ENCODE measurements around the gene CAPN6. TPM values are rescaled to one million over a fixed set of nuclear protein-coding genes. Genes with fewer than 3 reads are reported as not detected.

CAPN6 gene
- polyA plus RNA-seq, 4 donors: 23.4 to 27.5 (median 26.4) TPM

DNA sequence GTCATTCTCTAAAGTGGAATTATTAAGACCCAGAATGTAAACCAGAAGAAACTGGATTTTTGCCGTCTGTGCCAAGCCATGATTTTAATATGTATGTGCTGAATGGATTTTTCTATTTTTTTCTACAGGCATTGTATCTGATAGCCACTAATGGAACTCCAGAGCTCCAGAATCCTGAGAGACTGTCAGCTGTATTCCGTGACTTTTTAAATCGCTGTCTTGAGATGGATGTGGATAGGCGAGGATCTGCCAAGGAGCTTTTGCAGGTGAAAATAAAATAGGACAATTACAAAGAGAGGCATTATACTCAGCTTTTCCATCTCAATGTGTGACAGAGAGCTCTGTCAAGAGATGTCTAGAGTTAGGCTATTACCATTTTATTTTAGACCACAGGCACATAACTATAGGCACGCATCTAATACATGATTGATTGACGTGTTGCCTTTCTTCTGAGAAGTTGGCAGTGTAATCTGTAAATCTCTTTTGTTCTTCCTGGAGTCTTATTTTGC lies 53.9 kb downstream of the CAPN6 start:
- DNase-seq (ENCODE audit: low read depth in 4 of 4, low spot score in 3 of 4): no peak

DNA sequence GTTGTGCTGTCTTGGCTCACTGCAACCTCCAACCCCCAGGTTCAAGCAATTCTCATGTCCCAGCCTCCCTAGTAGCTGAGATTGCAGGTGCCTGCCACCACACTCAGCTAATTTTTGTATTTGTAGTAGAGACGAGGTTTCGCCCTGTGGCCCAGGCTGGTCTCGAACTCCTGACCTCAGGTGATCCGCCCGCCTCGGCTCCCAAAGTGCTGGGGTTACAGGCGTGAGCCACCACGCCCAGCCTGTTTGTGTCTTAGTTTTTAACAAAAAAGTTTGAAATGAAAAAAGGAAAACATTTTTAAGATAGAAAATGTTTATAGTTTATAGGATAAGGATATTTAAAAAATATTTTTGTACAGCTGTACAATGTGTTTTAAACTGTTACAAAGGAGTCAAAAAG lies 62.4 kb downstream of the CAPN6 start:
- no peak for DNase-seq (ENCODE audit: low read depth in 4 of 4, low spot score in 3 of 4)

DNA sequence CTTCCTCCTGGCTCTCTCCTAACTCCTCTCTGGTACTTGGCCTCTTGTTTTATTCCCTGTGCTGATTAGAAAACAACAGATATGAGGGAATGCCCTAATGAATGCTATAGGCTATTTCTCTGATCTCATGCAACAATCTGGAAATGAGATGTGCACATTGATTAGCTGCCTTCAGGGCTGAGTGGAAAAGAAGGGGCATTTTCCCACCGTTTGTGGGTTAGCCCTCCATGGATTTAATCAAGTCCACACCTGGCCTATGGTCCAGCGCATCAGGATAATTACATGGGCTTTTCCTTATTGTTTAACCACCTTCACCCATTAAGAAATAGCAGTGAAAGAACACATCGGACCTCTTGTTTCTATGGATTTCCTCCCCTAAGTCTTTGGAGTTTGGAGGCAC lies 70.0 kb downstream of the CAPN6 start:
- no peak for DNase-seq (ENCODE audit: low read depth in 4 of 4, low spot score in 3 of 4)

DNA sequence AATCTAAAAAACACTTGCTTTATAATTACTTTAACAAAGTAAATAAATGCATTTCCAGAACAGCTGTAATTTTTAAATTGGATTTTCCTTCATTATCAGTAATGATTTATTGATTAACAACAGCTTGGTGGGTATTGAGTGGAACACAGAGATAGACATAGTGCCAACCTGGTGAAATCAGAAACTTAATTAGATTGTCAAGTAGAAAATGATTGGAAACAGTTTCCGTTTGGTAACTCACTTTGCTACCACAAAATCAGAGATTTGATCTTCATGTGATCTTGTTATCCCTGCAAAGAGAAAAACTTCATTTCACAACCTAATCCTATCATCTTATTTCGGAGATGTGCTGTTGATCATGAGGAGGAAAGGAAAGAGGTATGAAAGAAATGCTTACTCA lies 70.8 kb downstream of the CAPN6 start:
- DNase-seq (ENCODE audit: low read depth in 4 of 4, low spot score in 3 of 4): no peak

Other genes starting within 250 kb of the CAPN6 start
- gene PAK3, start 174.3 kb downstream of the CAPN6 start, polyA plus RNA-seq (ENCODE audit: insufficient read length in 4 of 4): 1 to 10 TPM; 5.9 to 7.4 (median 6.9) TPM
- gene DCX, start 141.7 kb upstream of the CAPN6 start, polyA plus RNA-seq (ENCODE audit: insufficient read length in 4 of 4): 1 to 10 TPM; 1.8 to 2.4 (median 2.1) TPM
- gene SERTM2, start 241.2 kb upstream of the CAPN6 start, polyA plus RNA-seq (ENCODE audit: insufficient read length in 4 of 4): under 1 TPM in 2 of 4 donors, not detected in 2; 0.05 to 0.06 TPM

Measured in right renal pelvis (tissue), 4 donors.